Gastrocnemius medialis (tissue), 4 donors: ENCODE data around the gene SETBP1.

Source experiments
- POLR2A ChIP-seq, 2 donors: fragments of 450-650 bp; IDR thresholded peaks; one replicate each; pipeline ENCODE4 v1.6.1; 2017; ENCODE audit warnings: antibody characterized with exemption in 2 of 2, mild to moderate bottlenecking in 2 of 2, moderate library complexity in 2 of 2
- TF ChIP-seq, protein P1 (sequence below), 5 experiments: fragments of 450-650 bp in 3 of 5; fragments of 200-600 bp in 2 of 5; sonication (generic) in 2 of 5; IDR thresholded peaks in 4 of 5; conservative IDR thresholded peaks in 1 of 5; 1 replicate in 4 of 5; 2 replicates in 1 of 5; pipeline ENCODE4 v1.5.1; 2016 to 2019; ENCODE audit warnings: antibody characterized with exemption in 5 of 5, mild to moderate bottlenecking in 3 of 5, moderate library complexity in 3 of 5

DNA sequence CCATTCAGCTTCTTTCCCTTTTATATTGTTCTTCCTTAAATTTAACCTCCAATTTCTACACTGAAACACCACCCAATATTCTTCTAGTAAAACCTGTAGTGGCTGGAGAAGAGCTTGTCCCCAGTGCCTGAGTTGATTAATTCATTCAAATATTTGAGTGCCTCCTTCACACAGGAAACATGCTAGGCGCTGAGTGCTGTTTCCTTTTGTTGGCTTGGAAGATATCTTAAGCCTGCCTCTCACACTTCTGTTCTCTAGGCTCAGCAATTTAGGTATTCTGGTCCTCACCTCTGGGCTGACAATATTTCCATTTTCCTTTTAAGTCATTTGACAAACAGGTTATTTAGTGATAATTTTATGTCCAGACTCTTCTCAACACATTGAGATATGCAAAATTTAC is 185.4 kb downstream of the SETBP1 start:
- TF ChIP-seq, protein P1, sequence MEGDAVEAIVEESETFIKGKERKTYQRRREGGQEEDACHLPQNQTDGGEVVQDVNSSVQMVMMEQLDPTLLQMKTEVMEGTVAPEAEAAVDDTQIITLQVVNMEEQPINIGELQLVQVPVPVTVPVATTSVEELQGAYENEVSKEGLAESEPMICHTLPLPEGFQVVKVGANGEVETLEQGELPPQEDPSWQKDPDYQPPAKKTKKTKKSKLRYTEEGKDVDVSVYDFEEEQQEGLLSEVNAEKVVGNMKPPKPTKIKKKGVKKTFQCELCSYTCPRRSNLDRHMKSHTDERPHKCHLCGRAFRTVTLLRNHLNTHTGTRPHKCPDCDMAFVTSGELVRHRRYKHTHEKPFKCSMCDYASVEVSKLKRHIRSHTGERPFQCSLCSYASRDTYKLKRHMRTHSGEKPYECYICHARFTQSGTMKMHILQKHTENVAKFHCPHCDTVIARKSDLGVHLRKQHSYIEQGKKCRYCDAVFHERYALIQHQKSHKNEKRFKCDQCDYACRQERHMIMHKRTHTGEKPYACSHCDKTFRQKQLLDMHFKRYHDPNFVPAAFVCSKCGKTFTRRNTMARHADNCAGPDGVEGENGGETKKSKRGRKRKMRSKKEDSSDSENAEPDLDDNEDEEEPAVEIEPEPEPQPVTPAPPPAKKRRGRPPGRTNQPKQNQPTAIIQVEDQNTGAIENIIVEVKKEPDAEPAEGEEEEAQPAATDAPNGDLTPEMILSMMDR (IDR thresholded peaks at IDR 0.05 in 4 of 5, conservative IDR thresholded peaks at IDR 0.05 in 1 of 5): no peak
- TF ChIP-seq POLR2A (IDR thresholded peaks at IDR 0.05): no peak
